Naive thymus-derived CD4-positive, alpha-beta T cell (primary cell): ENCODE results near the gene HOTAIR. TPM values are rescaled to one million over a fixed set of nuclear protein-coding genes. Genes with fewer than 3 reads are reported as not detected.

ENCODE experiments used
- ATAC-seq: fragments of 150-1000 bp; cut with Tn5 transposase; 2 replicates; pipeline ENCODE4 v1.10.0; 2021; ENCODE audit warnings: mild to moderate bottlenecking, moderate library complexity
- CTCF ChIA-PET: fragments of 350-600 bp; sonication (Branson Sonifier 250); formaldehyde crosslinking; loops from one replicate; lab custom pipeline; 2021; ENCODE audit warnings: antibody characterized with exemption; lab: Charles Lee
- POLR2A ChIA-PET: fragments of 350-600 bp; sonication (Branson Sonifier 250); formaldehyde crosslinking; loops from one replicate; lab custom pipeline; 2021; ENCODE audit warnings: antibody characterized with exemption, inconsistent platforms; lab: Charles Lee
- DNase-seq, 9 donors: peaks; one replicate each; pipeline versions ENCODE4 v3.0.0 to v3.0.0-alpha.2; 2020 to 2022; ENCODE audit warnings: mixed read lengths in 1 of 9
- H3K27ac ChIP-seq: one replicate; pipeline ENCODE4 v1.7.0; 2013; ENCODE audit warnings: mild to moderate bottlenecking, low read depth, low read length, moderate library complexity
- H3K27me3 ChIP-seq, 2 donors: one replicate each; pipeline ENCODE4 v1.7.0; 2013; ENCODE audit warnings: low read length in 2 of 2, mild to moderate bottlenecking in 2 of 2, moderate library complexity in 2 of 2; ENCODE audit not compliant: control insufficient read depth in 2 of 2, insufficient read depth in 2 of 2
- H3K36me3 ChIP-seq, 3 experiments: 1 replicate in 2 of 3; 2 replicates in 1 of 3; pipeline ENCODE4 v1.7.0; 2013; ENCODE audit warnings: low read length in 3 of 3, mild to moderate bottlenecking in 3 of 3, moderate library complexity in 1 of 3; ENCODE audit not compliant: insufficient read depth in 3 of 3, control insufficient read depth in 2 of 3
- H3K4me1 ChIP-seq, 2 donors: one replicate each; pipeline ENCODE4 v1.7.0; 2013; ENCODE audit warnings: low read length in 2 of 2, mild to moderate bottlenecking in 2 of 2, moderate library complexity in 1 of 2; ENCODE audit not compliant: control insufficient read depth in 2 of 2, insufficient read depth in 2 of 2
- H3K4me3 ChIP-seq: 2 replicates; pipeline ENCODE4 v1.7.0; 2013; ENCODE audit warnings: mild to moderate bottlenecking, low read length
- H3K9me3 ChIP-seq, 3 experiments: 1 replicate in 2 of 3; 2 replicates in 1 of 3; pipeline ENCODE4 v1.7.0; 2013; ENCODE audit warnings: low read length in 3 of 3; ENCODE audit not compliant: control insufficient read depth in 2 of 3
- H3K27ac Mint-ChIP-seq, 9 donors: one replicate each; pipeline ENCODE4 v1.8.0; 2020 to 2022; ENCODE audit warnings: mixed read lengths in 9 of 9, mild to moderate bottlenecking in 8 of 9, moderate library complexity in 5 of 9, inconsistent platforms in 2 of 9
- H3K27me3 Mint-ChIP-seq, 5 donors: one replicate each; pipeline ENCODE4 v1.8.0; 2021 to 2022; ENCODE audit warnings: mixed read lengths in 5 of 5, mild to moderate bottlenecking in 1 of 5
- H3K36me3 Mint-ChIP-seq, 5 donors: one replicate each; pipeline ENCODE4 v1.8.0; 2020 to 2022; ENCODE audit warnings: mixed read lengths in 5 of 5, mild to moderate bottlenecking in 3 of 5, inconsistent platforms in 1 of 5
- H3K4me1 Mint-ChIP-seq, 7 donors: one replicate each; pipeline ENCODE4 v1.8.0; 2020 to 2022; ENCODE audit warnings: mixed read lengths in 7 of 7, mild to moderate bottlenecking in 3 of 7, inconsistent platforms in 1 of 7
- H3K4me3 Mint-ChIP-seq, 10 donors: one replicate each; pipeline ENCODE4 v1.8.0; 2020 to 2022; ENCODE audit warnings: mild to moderate bottlenecking in 10 of 10, mixed read lengths in 10 of 10, moderate library complexity in 6 of 10, inconsistent platforms in 2 of 10
- H3K9me3 Mint-ChIP-seq, 11 donors: one replicate each; pipeline ENCODE4 v1.8.0; 2020 to 2022; ENCODE audit warnings: mixed read lengths in 11 of 11, mild to moderate bottlenecking in 4 of 11, inconsistent platforms in 1 of 11, moderate library complexity in 1 of 11
- intact Hi-C, 2 donors: fragments of 100-400 bp; cut with micrococcal nuclease; formaldehyde crosslinking; loops; one replicate each; pipeline ENCODE4 v1.15.1; 2023
- polyA plus RNA-seq, 2 donors: library from polyadenylated mRNA; unstranded; fragments of 300-500 nt; fragmentation: Illumina TruSeq; gene quantifications; one replicate each; pipeline ENCODE4 v1.2.3, GENCODE V29; 2021
- total RNA-seq, 6 experiments: library from RNA in 5 of 6; stranded (reverse) in 5 of 6; gene quantifications; 1 replicate in 5 of 6; 2 replicates in 1 of 6; pipeline ENCODE4 v1.2.3 and lab custom pipeline; 2021 to 2026

The HOTAIR gene
- total and polyA plus RNA-seq, 7 experiments from 2014 or later: not detected

DNA sequence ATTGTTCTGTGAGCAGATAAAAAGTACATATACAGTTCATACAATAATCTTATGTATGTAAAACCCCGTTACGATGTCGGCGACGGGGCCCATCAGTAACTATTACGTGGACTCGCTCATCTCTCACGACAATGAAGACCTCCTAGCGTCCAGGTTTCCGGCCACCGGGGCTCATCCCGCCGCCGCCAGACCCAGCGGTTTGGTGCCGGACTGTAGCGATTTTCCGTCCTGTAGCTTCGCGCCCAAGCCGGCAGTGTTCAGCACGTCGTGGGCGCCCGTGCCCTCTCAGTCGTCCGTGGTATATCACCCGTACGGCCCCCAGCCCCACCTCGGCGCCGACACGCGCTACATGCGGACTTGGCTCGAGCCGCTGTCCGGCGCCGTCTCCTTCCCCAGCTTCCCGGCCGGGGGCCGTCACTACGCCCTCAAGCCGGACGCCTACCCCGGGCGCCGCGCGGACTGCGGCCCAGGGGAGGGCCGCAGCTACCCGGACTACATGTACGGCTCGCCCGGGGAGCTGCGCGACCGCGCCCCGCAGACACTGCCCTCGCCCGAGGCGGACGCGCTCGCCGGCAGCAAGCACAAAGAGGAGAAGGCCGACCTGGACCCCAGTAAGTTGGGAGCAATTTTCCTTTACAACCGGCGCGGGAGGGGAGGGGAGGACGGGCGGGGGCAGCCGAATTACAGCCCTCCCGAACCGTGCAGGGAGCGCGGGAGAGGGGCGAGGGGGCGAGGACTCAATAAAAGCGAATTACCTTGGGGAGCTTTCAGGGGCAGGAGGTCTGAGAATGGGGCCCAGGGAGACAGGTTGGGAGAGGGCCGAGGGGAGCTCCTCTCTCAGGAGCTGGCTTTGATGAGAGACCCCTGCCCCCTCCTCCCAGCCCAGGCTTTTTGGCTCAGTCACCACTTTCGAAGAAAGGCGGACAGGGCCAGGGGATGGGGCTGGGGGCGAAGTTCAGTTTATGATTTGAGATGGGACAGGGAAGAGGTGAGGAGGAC lies 25.7 kb upstream of the HOTAIR start, which contains the start of gene HOXC9:
Gene HOXC9 (plus strand): TSS at position 46 of the 999 bp plus-strand sequence. CDS start 28 bp downstream, at position 74.
- Histone ChIP-seq H3K27ac (no peak within 1 kb of the TSS), H3K27me3 (peaks cover 35 to 84% of the 10 kb centered on the region in 2 donors), H3K9me3 (no peaks in the 10 kb centered on the region), H3K4me1 (peaks cover 19 to 27% of the 10 kb centered on the region in 2 donors), H3K4me3 (no peak within 1 kb of the TSS), H3K36me3 (no peaks in the 10 kb centered on the region)
- intact Hi-C loops: loop anchor here in 1 of 2 donors (10.0 kb wide), 1 partner anchor 374 kb away; no protein-coding TSS in a partner anchor
- Mint-ChIP-seq H3K4me1 (peaks cover 14 to 46% (median 24%) of the 10 kb centered on the region in 7 donors), H3K36me3 (peaks cover 0 to 2% (median 0%) of the 10 kb centered on the region in 5 donors), H3K9me3 (peaks cover 0 to 2% (median 0%) of the 10 kb centered on the region in 11 donors), H3K27me3 (peaks cover 88 to 98% (median 92%) of the 10 kb centered on the region in 5 donors), H3K4me3 (peak within 1 kb of the TSS; percentile 27 to 68 (median 58)), H3K27ac (peak within 1 kb of the TSS in 3 of 9 donors; percentile 47 to 72 (median 66))
- ChIA-PET POLR2A (interaction anchor here (0.6 to 0.8 kb wide), 2 partner anchors 11 to 282 kb away, joined by 3 read pairs; no protein-coding TSS in a partner anchor), CTCF (interaction anchor here (1.2 to 1.3 kb wide), 2 partner anchors 8 to 194 kb away, joined by 3 read pairs; no protein-coding TSS in a partner anchor)
- no peak for ATAC-seq
- DNase-seq: no peak

DNA sequence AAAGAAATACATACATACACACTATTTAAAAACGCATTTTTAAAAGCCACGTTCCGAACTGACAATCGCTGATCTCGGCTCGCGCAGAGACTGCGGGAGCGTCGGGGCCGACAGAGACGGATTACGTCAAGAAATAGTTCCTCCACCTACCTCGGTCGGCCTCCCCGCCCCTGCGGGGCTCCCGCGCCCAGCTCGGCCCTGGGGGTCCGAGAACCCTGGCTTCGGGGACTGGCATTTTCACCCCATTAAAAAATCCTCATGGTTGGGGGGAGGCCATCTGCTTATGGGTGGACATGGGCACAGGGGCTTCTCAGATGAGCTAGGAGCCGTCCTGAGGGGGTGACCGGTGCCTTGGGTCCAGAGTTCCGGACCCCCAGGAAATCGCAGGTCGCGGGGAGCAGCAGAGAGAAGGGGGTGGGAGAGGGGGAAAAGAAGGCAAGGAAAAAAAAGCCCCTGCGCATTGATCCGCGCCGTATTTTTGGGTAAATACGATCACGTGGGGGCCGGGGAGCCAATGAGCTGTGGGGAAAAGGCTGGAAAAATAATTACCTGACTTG lies 24.9 kb upstream of the HOTAIR start:
- DNase-seq: no peak
- ChIA-PET CTCF (interaction anchor here (0.6 to 1.3 kb wide), 3 partner anchors 8 to 1876 kb away, joined by 3 read pairs; no protein-coding TSS in a partner anchor), POLR2A (interaction anchor here (0.6 to 0.8 kb wide), 3 partner anchors 9 to 281 kb away, joined by 3 read pairs; partner anchors contain the start of gene HOXC8)
- Histone ChIP-seq H3K9me3 (no peaks in the 10 kb centered on the region), H3K4me3 (no peak overlapping the region), H3K27ac (no peak overlapping the region), H3K4me1 (peaks cover 24 to 28% of the 10 kb centered on the region in 2 donors), H3K36me3 (no peaks in the 10 kb centered on the region), H3K27me3 (peaks cover 33 to 87% of the 10 kb centered on the region in 2 donors)
- intact Hi-C loops: loop anchor here (5.0 to 10.0 kb wide), 4 partner anchors 33 to 375 kb away; partner anchors contain the start of genes HOXC13 (in 1 of the 2) and HOXC5 (in 1 of the 2)
- Mint-ChIP-seq H3K9me3 (peaks cover 0 to 6% (median 0%) of the 10 kb centered on the region in 11 donors), H3K4me3 (peak overlapping the region; percentile 27 to 68 (median 58)), H3K36me3 (peaks cover 0 to 2% (median 0%) of the 10 kb centered on the region in 5 donors), H3K27ac (peak overlapping the region in 3 of 9 donors; percentile 47 to 72 (median 66)), H3K27me3 (peaks cover 90 to 98% (median 95%) of the 10 kb centered on the region in 5 donors), H3K4me1 (peaks cover 14 to 51% (median 29%) of the 10 kb centered on the region in 7 donors)
- no peak for ATAC-seq

DNA sequence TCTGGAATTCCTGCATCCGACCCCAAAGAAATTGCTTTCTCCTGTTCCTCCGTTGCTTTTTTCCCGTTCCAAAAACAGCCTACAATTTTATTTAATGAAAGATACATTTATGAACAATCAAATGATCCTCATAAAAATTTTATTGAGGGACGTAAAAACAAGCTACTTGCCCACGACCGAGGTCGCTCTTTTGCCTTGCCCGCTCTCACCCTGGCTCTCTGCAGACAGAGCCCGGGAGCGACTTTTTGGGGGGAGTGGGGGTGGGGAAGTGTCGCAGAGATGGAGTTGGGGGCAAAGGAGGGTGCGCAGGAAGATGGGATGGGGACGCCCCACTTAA lies 24.1 kb upstream of the HOTAIR start:
- H3K9me3 ChIP-seq: no peaks in the 10 kb centered on the region
- no peak for DNase-seq
- CTCF ChIA-PET: interaction anchor here (0.7 to 1.6 kb wide), 2 partner anchors 140 to 209 kb away, joined by 4 to 5 read pairs; no protein-coding TSS in a partner anchor
- Mint-ChIP-seq H3K36me3 (peaks cover 0 to 2% (median 0%) of the 10 kb centered on the region in 5 donors), H3K9me3 (peaks cover 0 to 6% (median 0%) of the 10 kb centered on the region in 11 donors), H3K4me3 (peak overlapping the region in 2 of 10 donors; percentile 21 to 29), H3K27ac (no peak overlapping the region), H3K27me3 (peaks cover 86 to 98% (median 92%) of the 10 kb centered on the region in 5 donors), H3K4me1 (peaks cover 17 to 57% (median 32%) of the 10 kb centered on the region in 7 donors)
- no peak for ATAC-seq
- peaks cover 26 to 86% of the 10 kb centered on the region in 2 donors for H3K27me3 ChIP-seq
- peaks cover 24 to 28% of the 10 kb centered on the region in 2 donors for H3K4me1 ChIP-seq
- POLR2A ChIA-PET: no interaction called here
- intact Hi-C loops: loop anchor here (5.0 kb wide), 3 partner anchors 33 to 62 kb away; partner anchors contain the start of genes HOXC13 (in 1 of the 2) and HOXC5 (in 1 of the 2)
- H3K4me3 ChIP-seq: no peak overlapping the region
- no peak overlapping the region for H3K27ac ChIP-seq
- H3K36me3 ChIP-seq: no peaks in the 10 kb centered on the region

DNA sequence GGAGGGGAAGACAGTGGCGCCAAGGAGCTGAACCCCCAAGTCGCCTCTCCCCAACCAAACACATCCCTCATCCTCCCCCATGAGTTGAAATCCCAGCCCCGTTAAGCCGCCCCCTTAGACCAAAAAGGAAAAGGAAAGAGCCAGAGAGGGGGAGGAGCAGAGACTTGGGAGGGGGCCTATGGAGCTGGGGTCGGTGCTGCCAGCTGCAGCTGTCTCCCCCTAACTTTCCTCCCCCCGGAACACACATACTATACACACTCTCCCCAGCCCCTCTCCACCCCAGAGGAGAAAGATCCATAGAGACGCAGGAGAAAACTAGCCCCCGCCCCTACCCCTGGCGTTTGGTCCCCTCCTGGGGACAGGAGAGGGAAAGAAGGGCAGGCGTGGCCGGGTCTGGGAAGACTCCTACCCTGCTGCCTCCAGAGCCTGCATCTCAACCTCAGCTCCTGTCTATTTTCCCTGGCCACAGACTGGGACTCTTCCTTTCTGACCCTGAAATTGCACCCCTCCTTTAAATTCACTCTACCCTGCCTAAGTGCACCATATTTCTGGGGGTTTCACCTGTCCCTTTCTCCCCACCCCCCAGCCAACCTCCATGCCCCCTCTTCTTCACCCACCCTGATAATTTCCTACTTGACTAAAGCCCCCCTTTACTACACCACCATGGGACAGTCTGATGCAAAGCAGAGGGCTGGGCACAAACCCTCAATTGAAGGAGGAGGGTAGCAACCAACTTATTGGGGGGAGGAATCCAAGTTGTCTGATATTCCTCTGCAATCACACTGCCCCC lies 23.6 kb upstream of the HOTAIR start:
- peaks cover 0 to 8% (median 0%) of the 10 kb centered on the region in 11 donors for H3K9me3 Mint-ChIP-seq
- Histone ChIP-seq H3K27me3 (peaks cover 31 to 89% of the 10 kb centered on the region in 2 donors), H3K36me3 (no peaks in the 10 kb centered on the region), H3K4me3 (no peak overlapping the region), H3K9me3 (no peaks in the 10 kb centered on the region), H3K27ac (no peak overlapping the region), H3K4me1 (peaks cover 24 to 28% of the 10 kb centered on the region in 2 donors)
- peaks cover 0 to 4% (median 0%) of the 10 kb centered on the region in 5 donors for H3K36me3 Mint-ChIP-seq
- H3K27me3 Mint-ChIP-seq: peaks cover 86 to 98% (median 92%) of the 10 kb centered on the region in 5 donors
- DNase-seq (no peak), ATAC-seq (no peak)
- intact Hi-C loops: loop anchor here (5.0 kb wide), 3 partner anchors 34 to 61 kb away; partner anchors contain the start of genes HOXC13 (in 1 of the 2) and HOXC5 (in 1 of the 2)
- ChIA-PET POLR2A (no interaction called here), CTCF (interaction anchor here (0.7 to 1.6 kb wide), 2 partner anchors 139 to 209 kb away, joined by 4 to 5 read pairs; no protein-coding TSS in a partner anchor)
- H3K27ac Mint-ChIP-seq: peak overlapping the region in 3 of 9 donors; percentile 33 to 48 (median 41)
- peak overlapping the region in 3 of 10 donors; percentile 21 to 87 (median 29) for H3K4me3 Mint-ChIP-seq
- H3K4me1 Mint-ChIP-seq: peaks cover 23 to 62% (median 37%) of the 10 kb centered on the region in 7 donors

DNA sequence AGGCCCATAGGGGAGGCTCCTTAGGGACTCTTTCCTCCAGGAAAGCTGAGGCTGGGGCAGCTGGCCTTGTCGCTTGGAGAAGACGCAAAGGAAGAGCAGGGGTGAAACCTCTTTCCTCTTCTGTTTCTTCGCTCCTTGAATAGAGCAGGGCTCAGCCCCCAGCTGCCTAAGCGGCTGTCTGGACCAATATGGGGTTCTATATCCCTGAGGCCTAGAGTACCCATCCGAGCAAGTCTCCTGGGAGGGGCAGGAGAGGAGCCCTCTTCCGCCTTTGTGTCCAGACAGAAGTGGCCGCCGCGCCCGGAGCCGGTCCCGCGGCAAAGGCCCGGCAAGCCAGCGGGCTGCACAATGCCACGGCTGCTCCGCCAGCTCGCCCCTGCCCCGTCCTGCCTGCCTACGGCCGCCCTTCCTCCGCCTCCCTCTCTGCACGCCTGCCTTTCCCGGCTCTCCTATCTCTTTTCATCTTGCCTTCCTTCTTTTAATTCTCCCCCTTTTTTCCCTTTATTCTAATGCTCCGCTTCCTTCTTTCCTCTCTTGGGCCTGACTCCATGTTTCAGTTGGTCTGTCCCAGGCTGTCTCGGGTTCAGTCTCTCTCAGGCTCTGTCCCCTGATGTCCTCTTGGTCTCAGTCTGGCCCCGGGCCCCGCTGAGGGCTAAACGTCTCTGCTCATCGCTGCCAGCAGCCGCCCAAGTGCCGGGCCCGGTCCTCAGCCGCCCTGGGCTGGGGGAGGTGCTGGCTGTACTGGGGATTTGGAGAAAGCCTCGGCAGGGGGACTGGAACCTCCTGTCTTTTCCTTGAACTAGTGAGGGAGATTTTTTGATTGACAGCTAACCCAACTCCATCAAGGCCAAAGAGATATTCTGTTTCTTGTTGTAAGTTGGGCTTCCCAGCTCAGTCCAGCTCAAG lies 22.7 kb upstream of the HOTAIR start:
- Mint-ChIP-seq H3K27ac (peak overlapping the region in 3 of 9 donors; percentile 10 to 48 (median 33)), H3K4me1 (peaks cover 24 to 63% (median 37%) of the 10 kb centered on the region in 7 donors), H3K36me3 (peaks cover 0 to 4% (median 0%) of the 10 kb centered on the region in 5 donors), H3K27me3 (peaks cover 86 to 98% (median 90%) of the 10 kb centered on the region in 5 donors), H3K4me3 (peak overlapping the region in 9 of 10 donors; percentile 18 to 88 (median 68)), H3K9me3 (peaks cover 0 to 8% (median 0%) of the 10 kb centered on the region in 11 donors)
- peaks cover 37 to 90% of the 10 kb centered on the region in 2 donors for H3K27me3 ChIP-seq
- ChIA-PET POLR2A (no interaction called here), CTCF (interaction anchor here (0.7 to 1.6 kb wide), 2 partner anchors 204 to 210 kb away, joined by 3 to 5 read pairs; no protein-coding TSS in a partner anchor)
- H3K27ac ChIP-seq: no peak overlapping the region
- no peak for ATAC-seq
- intact Hi-C loops: loop anchor here (5.0 kb wide), 3 partner anchors 35 to 60 kb away; partner anchors contain the start of genes HOXC13 (in 1 of the 2) and HOXC5 (in 1 of the 2)
- H3K36me3 ChIP-seq: no peaks in the 10 kb centered on the region
- H3K9me3 ChIP-seq: no peaks in the 10 kb centered on the region
- no peak for DNase-seq
- peaks cover 24 to 28% of the 10 kb centered on the region in 2 donors for H3K4me1 ChIP-seq
- no peak overlapping the region for H3K4me3 ChIP-seq
